Measurements from ENCODE around the gene NOL8.

NOL8 gene

GRCh38 chr9:92295827-92296258 lies 29.3 kb downstream of the NOL8 start:
- TF ChIP-seq POLR2AphosphoS5 (IDR thresholded peaks at IDR 0.05; ENCODE audit: low read depth, low read length) (no peak), FOXP2 (optimal IDR thresholded peaks at IDR 0.05; ENCODE audit: borderline replicate concordance, extremely low read depth, extremely low read length, insufficient read depth) (no peak), REST (IDR thresholded peaks at IDR 0.05; ENCODE audit: insufficient read depth in 1 of 2, low read depth in 2 of 2, low read length in 2 of 2) (no peak), SIN3A (IDR thresholded peaks at IDR 0.05; ENCODE audit: borderline replicate concordance, insufficient read depth, low read length) (no peak), TAF1 (IDR thresholded peaks at IDR 0.05; ENCODE audit: borderline replicate concordance, insufficient read depth, low read length) (no peak)

- TF ChIP-seq FOXP2 (optimal IDR thresholded peaks at IDR 0.05; ENCODE audit: borderline replicate concordance, extremely low read depth, extremely low read length, insufficient read depth), result no peak
- no peak for TF ChIP-seq SIN3A (IDR thresholded peaks at IDR 0.05; ENCODE audit: borderline replicate concordance, insufficient read depth, low read length)
- TF ChIP-seq TAF1 (IDR thresholded peaks at IDR 0.05; ENCODE audit: borderline replicate concordance, insufficient read depth, low read length), result no peak
- no peak for TF ChIP-seq POLR2AphosphoS5 (IDR thresholded peaks at IDR 0.05; ENCODE audit: low read depth, low read length)
- TF ChIP-seq REST (IDR thresholded peaks at IDR 0.05; ENCODE audit: insufficient read depth in 1 of 2, low read depth in 2 of 2, low read length in 2 of 2), result no peak
Measured at GRCh38 chr9:92295240-92295790, 29.8 kb downstream of the NOL8 start.

GRCh38 chr9:92294297-92294676 lies 30.9 kb downstream of the NOL8 start:
- 0 out of 2 replicates have a peak, but pooled peaks have one; percentile 34 for TF ChIP-seq TAF1 (IDR thresholded peaks at IDR 0.05; ENCODE audit: borderline replicate concordance, insufficient read depth, low read length)
- no peak for TF ChIP-seq FOXP2 (optimal IDR thresholded peaks at IDR 0.05; ENCODE audit: borderline replicate concordance, extremely low read depth, extremely low read length, insufficient read depth)
- TF ChIP-seq POLR2AphosphoS5 (IDR thresholded peaks at IDR 0.05; ENCODE audit: low read depth, low read length), result no peak
- no peak for TF ChIP-seq REST (IDR thresholded peaks at IDR 0.05; ENCODE audit: insufficient read depth in 1 of 2, low read depth in 2 of 2, low read length in 2 of 2)
- no peak for TF ChIP-seq SIN3A (IDR thresholded peaks at IDR 0.05; ENCODE audit: borderline replicate concordance, insufficient read depth, low read length)

- TF ChIP-seq FOXP2 (optimal IDR thresholded peaks at IDR 0.05; ENCODE audit: borderline replicate concordance, extremely low read depth, extremely low read length, insufficient read depth) (peak; percentile 73), POLR2AphosphoS5 (IDR thresholded peaks at IDR 0.05; ENCODE audit: low read depth, low read length) (peak; percentile 84), SIN3A (IDR thresholded peaks at IDR 0.05; ENCODE audit: borderline replicate concordance, insufficient read depth, low read length) (0 out of 2 replicates have a peak, but pooled peaks have one; percentile 62), REST (IDR thresholded peaks at IDR 0.05; ENCODE audit: insufficient read depth in 1 of 2, low read depth in 2 of 2, low read length in 2 of 2) (no peak; a peak in 1 of 4 replicates), TAF1 (IDR thresholded peaks at IDR 0.05; ENCODE audit: borderline replicate concordance, insufficient read depth, low read length) (peak; percentile 88)
Measured at GRCh38 chr9:92293452-92294296, 31.5 kb downstream of the NOL8 start, which contains the start of gene IARS1. Gene IARS1, minus strand, starts transcription at chr9:92293697. Its CDS starts 4,278 bp downstream, at chr9:92289419.
